Thyroid gland (tissue), 4 donors: Measurements from ENCODE around the gene GCA.

Experiments
- POLR2A ChIP-seq, 2 donors: fragments of 450-650 bp; IDR thresholded peaks; one replicate each; pipeline ENCODE4 v1.6.1; 2017; ENCODE audit warnings: antibody characterized with exemption in 2 of 2, mild to moderate bottlenecking in 2 of 2, moderate library complexity in 1 of 2
- TF ChIP-seq, protein P1 (sequence below), 6 experiments: fragments of 200-600 bp in 3 of 6; fragments of 450-650 bp in 3 of 6; sonication (generic) in 3 of 6; IDR thresholded peaks; one replicate each; pipeline ENCODE4 v1.5.1; 2016 to 2019; ENCODE audit warnings: antibody characterized with exemption in 6 of 6, mild to moderate bottlenecking in 2 of 6, inconsistent platforms in 1 of 6, moderate library complexity in 1 of 6

DNA sequence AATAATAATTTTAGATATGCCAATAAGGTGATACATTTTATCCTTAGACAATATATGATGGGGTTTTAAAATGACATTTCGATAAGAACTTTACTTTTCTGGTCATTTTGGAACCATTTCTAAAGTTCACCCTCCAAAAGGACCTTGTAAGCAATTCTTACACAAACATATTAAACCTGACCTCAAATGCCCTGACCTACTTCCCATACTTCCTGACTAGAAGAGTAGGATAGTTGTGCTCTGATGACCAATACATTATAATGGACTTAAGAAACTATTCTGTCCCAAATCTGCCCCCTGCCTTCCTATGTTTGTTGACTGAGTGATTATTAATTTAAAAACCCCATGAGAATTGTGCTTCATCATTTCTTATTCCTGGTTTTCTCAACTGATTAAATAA, 24.6 kb downstream of the GCA start:
- TF ChIP-seq, protein P1, sequence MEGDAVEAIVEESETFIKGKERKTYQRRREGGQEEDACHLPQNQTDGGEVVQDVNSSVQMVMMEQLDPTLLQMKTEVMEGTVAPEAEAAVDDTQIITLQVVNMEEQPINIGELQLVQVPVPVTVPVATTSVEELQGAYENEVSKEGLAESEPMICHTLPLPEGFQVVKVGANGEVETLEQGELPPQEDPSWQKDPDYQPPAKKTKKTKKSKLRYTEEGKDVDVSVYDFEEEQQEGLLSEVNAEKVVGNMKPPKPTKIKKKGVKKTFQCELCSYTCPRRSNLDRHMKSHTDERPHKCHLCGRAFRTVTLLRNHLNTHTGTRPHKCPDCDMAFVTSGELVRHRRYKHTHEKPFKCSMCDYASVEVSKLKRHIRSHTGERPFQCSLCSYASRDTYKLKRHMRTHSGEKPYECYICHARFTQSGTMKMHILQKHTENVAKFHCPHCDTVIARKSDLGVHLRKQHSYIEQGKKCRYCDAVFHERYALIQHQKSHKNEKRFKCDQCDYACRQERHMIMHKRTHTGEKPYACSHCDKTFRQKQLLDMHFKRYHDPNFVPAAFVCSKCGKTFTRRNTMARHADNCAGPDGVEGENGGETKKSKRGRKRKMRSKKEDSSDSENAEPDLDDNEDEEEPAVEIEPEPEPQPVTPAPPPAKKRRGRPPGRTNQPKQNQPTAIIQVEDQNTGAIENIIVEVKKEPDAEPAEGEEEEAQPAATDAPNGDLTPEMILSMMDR (IDR thresholded peaks at IDR 0.05): no peak
- TF ChIP-seq POLR2A (IDR thresholded peaks at IDR 0.05): no peak
